GM12878 (cell line): Measurements from ENCODE around the gene RPRD1B. TPM values are rescaled to one million over a fixed set of nuclear protein-coding genes. Genes with fewer than 3 reads are reported as not detected.

Experiments
- ATAC-seq: fragments of 200-7000 bp; cut with Tn5 transposase; 3 replicates; pipeline ENCODE4 v1.9.1; 2020; ENCODE audit warnings: mild to moderate bottlenecking, moderate library complexity
- BruUV-seq: library from RNA; stranded (reverse); fragments of 400-500 nt; replicated peaks from 2 replicates; lab custom pipeline; 2021; lab: Mats Ljungman, UMichigan
- CTCF ChIA-PET: fragments of 300-600 bp; sonication (Branson Sonifier 250); formaldehyde crosslinking; extraction: SDS; loops from one replicate; lab custom pipeline; 2021; ENCODE audit warnings: inconsistent platforms; lab: Yijun Ruan, JAX
- POLR2A ChIA-PET: fragments of 350-600 bp; formaldehyde crosslinking; extraction: SDS; loops from one replicate; lab custom pipeline; 2021; ENCODE audit warnings: inconsistent platforms; lab: Charles Lee
- RAD21 ChIA-PET: fragments of 300-600 bp; sonication (Branson Sonifier 250); formaldehyde crosslinking; loops from one replicate; lab custom pipeline; 2023; ENCODE audit warnings: antibody characterized with exemption; ENCODE audit not compliant: unreplicated experiment; lab: Charles Lee
- SMC1A ChIA-PET: fragments of 300-600 bp; sonication (Branson Sonifier 250); formaldehyde crosslinking; loops from one replicate; lab custom pipeline; 2023; ENCODE audit not compliant: unreplicated experiment, uncharacterized antibody; lab: Charles Lee
- DNase-seq: peaks from one replicate; pipeline ENCODE4 v3.0.0-alpha.2; 2011; ENCODE audit warnings: low read depth, low spot score
- FAIRE-seq: peaks from 3 replicates; lab custom pipeline; 2011; peaks lifted over from hg19 to GRCh38; lab: Jason Lieb, UNC
- H2AFZ ChIP-seq: 2 replicates; pipeline ENCODE4 v1.6.0; 2011; ENCODE audit warnings: low read depth, low read length, control low read depth; ENCODE audit not compliant: control insufficient read depth
- H3K27ac ChIP-seq: 2 replicates; pipeline ENCODE4 v1.5.1; 2011; ENCODE audit warnings: control low read depth; ENCODE audit not compliant: control insufficient read depth, insufficient read depth
- H3K27me3 ChIP-seq, 2 experiments: replicated peaks in 1 of 2; 2 replicates each; pipeline versions ENCODE4 v1.6.0 to v1.6.1; 2011; ENCODE audit warnings: low read length in 1 of 2; ENCODE audit not compliant: control insufficient read depth in 2 of 2, insufficient read depth in 2 of 2
- H3K36me3 ChIP-seq, 2 experiments: 2 replicates each; pipeline ENCODE4 v1.5.1; 2011; ENCODE audit warnings: low read length in 1 of 2; ENCODE audit not compliant: control insufficient read depth in 2 of 2, insufficient read depth in 2 of 2
- H3K4me1 ChIP-seq: 2 replicates; pipeline ENCODE4 v1.6.1; 2011; ENCODE audit warnings: mild to moderate bottlenecking, low read length, moderate library complexity, mixed read lengths; ENCODE audit not compliant: control insufficient read depth, insufficient read depth
- H3K4me2 ChIP-seq: 2 replicates; pipeline ENCODE4 v1.6.0; 2011; ENCODE audit warnings: control low read depth; ENCODE audit not compliant: control insufficient read depth, insufficient read depth
- H3K4me3 ChIP-seq: fragments of 200-600 bp; sonication (generic); 2 replicates; pipeline ENCODE4 v1.5.1; 2016
- H3K79me2 ChIP-seq: 2 replicates; pipeline ENCODE4 v1.6.0; 2011; ENCODE audit warnings: low read length; ENCODE audit not compliant: control insufficient read depth, insufficient read depth
- H3K9ac ChIP-seq: 2 replicates; pipeline ENCODE4 v1.8.0; 2011; ENCODE audit warnings: low read length, control low read depth, mixed read lengths; ENCODE audit not compliant: control insufficient read depth, insufficient read depth
- H3K9me3 ChIP-seq: replicated peaks from 3 replicates; pipeline ENCODE4 v1.5.1; 2011; ENCODE audit warnings: mild to moderate bottlenecking, low read length; ENCODE audit not compliant: control insufficient read depth, insufficient read depth
- H4K20me1 ChIP-seq: 2 replicates; pipeline ENCODE4 v1.6.0; 2011; ENCODE audit not compliant: control insufficient read depth, insufficient read depth
- CHD4 ChIP-seq: fragments of 200-600 bp; sonication (generic); IDR thresholded peaks from 2 replicates; pipeline ENCODE4 v1.6.1; 2016; ENCODE audit warnings: mild to moderate bottlenecking
- EP300 ChIP-seq, 2 experiments: fragments of 150-350 bp in 1 of 2; IDR thresholded peaks; 2 replicates each; pipeline ENCODE4 v1.6.1; 2011 to 2012; ENCODE audit warnings: low read depth in 2 of 2, low read length in 2 of 2, borderline replicate concordance in 1 of 2, improper control_type of control experiment in 1 of 2, inconsistent platforms in 1 of 2; ENCODE audit not compliant: control insufficient read depth in 1 of 2
- KAT2A ChIP-seq: conservative IDR thresholded peaks from 2 replicates; pipeline ENCODE4 v1.6.1; 2011; ENCODE audit warnings: low read depth, low read length; ENCODE audit not compliant: control insufficient read depth
- NBN ChIP-seq: fragments of 450-650 bp; IDR thresholded peaks from 2 replicates; pipeline ENCODE4 v1.6.1; 2016
- NFYB ChIP-seq: IDR thresholded peaks from 2 replicates; pipeline ENCODE4 v1.6.1; 2011; ENCODE audit warnings: low read depth, mild to moderate bottlenecking, low read length, improper control_type of control experiment, moderate library complexity; ENCODE audit not compliant: insufficient read depth
- PAX8 ChIP-seq: fragments of 450-650 bp; IDR thresholded peaks from 2 replicates; pipeline ENCODE4 v1.6.1; 2017; ENCODE audit warnings: mild to moderate bottlenecking, moderate library complexity
- RAD21 ChIP-seq: IDR thresholded peaks from 2 replicates; pipeline ENCODE4 v1.6.1; 2011; ENCODE audit warnings: mild to moderate bottlenecking, low read depth, low read length, moderate library complexity; ENCODE audit not compliant: insufficient read depth
- SMARCA5 ChIP-seq: fragments of 450-650 bp; IDR thresholded peaks from 2 replicates; pipeline ENCODE4 v1.6.1; 2017; ENCODE audit warnings: mild to moderate bottlenecking
- WGBS: methylation state at CpG from one replicate; pipeline ENCODE4 v1.1.6; 2016; ENCODE audit warnings: low lambda C conversion rate; ENCODE audit not compliant: insufficient replicate concordance, insufficient coverage; ENCODE audit errors: missing lambda C conversion rate; 5-methylcytosine and 5-hydroxymethylcytosine counted together
- in situ Hi-C: fragments of 300-500 bp; cut with MboI; formaldehyde crosslinking; loops from 9 replicates; pipeline ENCODE4 v1.14.3; 2018; ENCODE audit warnings: mixed read lengths
- intact Hi-C: fragments of 100-400 bp; cut with micrococcal nuclease; formaldehyde crosslinking; loops from one replicate; pipeline ENCODE4 v1.14.2; 2022; ENCODE audit not compliant: unreplicated experiment
- polyA plus RNA-seq, 11 experiments: library from polyadenylated mRNA; depleted of rRNA in 4 of 11; unstranded in 6 of 11; stranded (reverse) in 5 of 11; fragments of >200 nt; fragmentation: Nextera tagmentation in 4 of 11; fragmentation: Illumina TruSeq in 1 of 11; extraction: Ambion mirVana in 4 of 11; extraction: Trizol in 1 of 11; gene quantifications; 1 replicate in 1 of 11; 2 replicates in 10 of 11; pipeline versions ENCODE4 v1.2.1 to v1.2.3, GENCODE V29; 2011 to 2016; ENCODE audit warnings: inconsistent platforms in 2 of 11, missing spikeins in 2 of 11, low read depth in 1 of 11
- total RNA-seq, 4 experiments: library from RNA; depleted of rRNA in 3 of 4; stranded (reverse); fragments of >200 nt in 3 of 4; fragmentation: Illumina TruSeq in 1 of 4; extraction: Trizol in 1 of 4; gene quantifications; 2 replicates each; pipeline versions ENCODE4 v1.2.1 to v1.2.3, GENCODE V29; 2013 to 2021
- TF ChIP-seq, protein P1 (sequence below): IDR thresholded peaks from 2 replicates; pipeline ENCODE4 v1.6.1; 2011; ENCODE audit warnings: low read depth, low read length, improper control_type of control experiment, borderline replicate concordance
- TF ChIP-seq, protein P2 (sequence below): IDR thresholded peaks from 2 replicates; pipeline ENCODE4 v1.6.1; 2011; ENCODE audit warnings: borderline replicate concordance, low read depth, mild to moderate bottlenecking, moderate library complexity, mixed read lengths, low read length; ENCODE audit not compliant: insufficient read depth; ENCODE audit errors: extremely low read length
- TF ChIP-seq, protein P3 (sequence below): fragments of 450-650 bp; IDR thresholded peaks from 2 replicates; pipeline ENCODE4 v1.6.1; 2017; ENCODE audit warnings: mild to moderate bottlenecking, low read depth, inconsistent platforms; ENCODE audit not compliant: poor library complexity, severe bottlenecking
- TF ChIP-seq, protein P4 (sequence below): fragments of 450-650 bp; IDR thresholded peaks from 2 replicates; pipeline ENCODE4 v1.6.1; 2017; ENCODE audit warnings: low read depth, mild to moderate bottlenecking, moderate library complexity

RPRD1B gene
- total and polyA plus RNA-seq, 10 of the 15 experiments (the other 5 are each of a cell fraction or from before 2014, with no cell fraction given): 5.2 to 40.2 (median 30.0) TPM

DNA sequence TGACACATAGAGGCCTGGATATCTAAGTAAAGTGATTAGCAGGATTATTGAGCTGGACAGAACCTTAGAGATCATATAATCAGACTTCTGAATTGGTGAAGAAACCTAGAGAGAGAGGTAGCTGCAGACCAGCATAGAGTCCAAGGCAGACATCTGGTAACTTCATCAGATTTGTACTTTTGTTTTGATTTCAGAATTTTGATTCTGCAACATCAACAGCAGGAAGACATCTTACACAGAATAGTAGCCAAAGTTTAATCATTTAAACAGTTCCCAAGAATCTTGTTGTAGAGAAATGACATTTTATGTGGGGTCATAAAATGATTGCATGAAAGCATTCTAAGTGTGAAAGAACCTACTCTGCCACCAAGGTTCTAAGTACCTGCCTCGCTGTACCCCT lies 39.4 kb downstream of the RPRD1B start (continued):
- TF ChIP-seq SMARCA5 (no peak), KAT2A (no peak), CHD4 (no peak), RAD21 (no peak), NFYB (no peak)

DNA sequence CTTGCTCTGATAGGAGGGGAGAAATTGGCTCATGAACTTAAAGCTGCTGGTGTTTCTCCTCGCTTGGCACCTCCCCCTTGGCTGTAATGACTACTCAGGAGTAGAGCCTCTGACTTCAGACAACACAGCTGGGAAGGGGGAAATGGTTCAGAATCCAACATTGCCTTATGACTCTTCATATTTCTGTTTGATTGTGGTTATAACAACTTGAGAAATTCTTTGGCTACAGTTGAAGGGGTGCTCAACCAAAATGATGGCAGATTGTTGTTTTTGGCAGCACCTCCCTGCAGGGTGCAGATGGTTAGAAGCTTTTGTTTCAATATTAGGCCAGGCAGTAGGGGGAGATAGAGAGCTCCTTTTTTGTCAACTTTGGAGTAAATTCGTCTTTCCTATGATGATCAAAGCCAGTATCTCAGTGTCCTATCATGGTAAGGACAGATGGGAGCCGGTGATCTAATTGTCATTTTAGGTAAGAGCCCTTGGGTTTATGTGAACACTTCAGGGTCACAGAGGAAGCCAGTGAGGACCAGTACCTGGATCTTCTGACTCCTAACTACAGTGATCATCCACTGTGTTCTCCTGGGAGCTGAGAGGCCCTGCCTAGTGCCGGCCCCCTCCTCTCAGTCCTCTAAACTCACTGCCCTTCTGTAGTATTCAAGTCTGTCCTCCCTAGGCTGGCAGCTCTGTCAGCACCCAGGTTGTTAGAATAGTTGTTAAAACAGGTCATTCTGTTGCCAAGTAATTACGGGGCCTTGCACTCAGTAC lies 39.9 kb downstream of the RPRD1B start:
- Histone ChIP-seq H4K20me1 (no peaks in the 10 kb centered on the region), H2AFZ (no peak overlapping the region), H3K27me3 (no peaks in the 10 kb centered on the region), H3K9ac (no peak overlapping the region), H3K36me3 (peaks cover 16 to 22% of the 10 kb centered on the region in 2 experiments), H3K79me2 (no peaks in the 10 kb centered on the region; the same call in none of the 2 replicates), H3K4me3 (no peak overlapping the region), H3K9me3 (no peaks in the 10 kb centered on the region; the same call in 1 of the 3 replicates), H3K27ac (no peak overlapping the region), H3K4me1 (peaks cover 13% of the 10 kb centered on the region), H3K4me2 (no peak overlapping the region)
- DNase-seq (no peak), ATAC-seq (peak; percentile 92), FAIRE-seq (peak; percentile 61)
- 17% methylated on average over 5 of the region's 5 CpGs for WGBS
- ChIA-PET RAD21 (interaction anchor here (0.7 to 6.1 kb wide), 27 partner anchors 8 to 147 kb away, joined by 3 to 88 read pairs (median 5); partner anchors contain the start of genes RPRD1B, TGM2 and TTI1), SMC1A (interaction anchor here (0.7 to 12.3 kb wide), 27 partner anchors 9 to 267 kb away, joined by 3 to 166 read pairs (median 6); partner anchors contain the start of gene TGM2), POLR2A (interaction anchor here (0.7 to 1.3 kb wide), 7 partner anchors 8 to 93 kb away, joined by 3 to 7 read pairs (median 3); no protein-coding TSS in a partner anchor), CTCF (interaction anchor here (0.6 to 12.1 kb wide), 43 partner anchors 15 to 510 kb away, joined by 3 to 260 read pairs (median 4); partner anchors contain the start of genes TGM2 and TTI1)
- in situ Hi-C loops (loop anchor here (25.0 kb wide), 1 partner anchor 89 kb away; the partner anchor contains the start of gene TGM2), intact Hi-C loops (loop anchor here (1.0 kb wide), 2 partner anchors 92 to 148 kb away; partner anchors contain the start of gene TGM2)
- BruUV-seq: no TSS peak
- no peak for TF ChIP-seq NBN
- TF ChIP-seq PAX8: no peak
- TF ChIP-seq, protein P1, sequence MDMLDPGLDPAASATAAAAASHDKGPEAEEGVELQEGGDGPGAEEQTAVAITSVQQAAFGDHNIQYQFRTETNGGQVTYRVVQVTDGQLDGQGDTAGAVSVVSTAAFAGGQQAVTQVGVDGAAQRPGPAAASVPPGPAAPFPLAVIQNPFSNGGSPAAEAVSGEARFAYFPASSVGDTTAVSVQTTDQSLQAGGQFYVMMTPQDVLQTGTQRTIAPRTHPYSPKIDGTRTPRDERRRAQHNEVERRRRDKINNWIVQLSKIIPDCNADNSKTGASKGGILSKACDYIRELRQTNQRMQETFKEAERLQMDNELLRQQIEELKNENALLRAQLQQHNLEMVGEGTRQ: no peak
- TF ChIP-seq, protein P2, sequence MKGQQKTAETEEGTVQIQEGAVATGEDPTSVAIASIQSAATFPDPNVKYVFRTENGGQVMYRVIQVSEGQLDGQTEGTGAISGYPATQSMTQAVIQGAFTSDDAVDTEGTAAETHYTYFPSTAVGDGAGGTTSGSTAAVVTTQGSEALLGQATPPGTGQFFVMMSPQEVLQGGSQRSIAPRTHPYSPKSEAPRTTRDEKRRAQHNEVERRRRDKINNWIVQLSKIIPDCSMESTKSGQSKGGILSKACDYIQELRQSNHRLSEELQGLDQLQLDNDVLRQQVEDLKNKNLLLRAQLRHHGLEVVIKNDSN: no peak
- TF ChIP-seq NFYB: no peak
- TF ChIP-seq EP300 (IDR thresholded peaks at IDR 0.05; ENCODE audit: borderline replicate concordance in 1 of 2, control insufficient read depth in 1 of 2, low read depth in 2 of 2, low read length in 2 of 2): no peak
- TF ChIP-seq, protein P3, sequence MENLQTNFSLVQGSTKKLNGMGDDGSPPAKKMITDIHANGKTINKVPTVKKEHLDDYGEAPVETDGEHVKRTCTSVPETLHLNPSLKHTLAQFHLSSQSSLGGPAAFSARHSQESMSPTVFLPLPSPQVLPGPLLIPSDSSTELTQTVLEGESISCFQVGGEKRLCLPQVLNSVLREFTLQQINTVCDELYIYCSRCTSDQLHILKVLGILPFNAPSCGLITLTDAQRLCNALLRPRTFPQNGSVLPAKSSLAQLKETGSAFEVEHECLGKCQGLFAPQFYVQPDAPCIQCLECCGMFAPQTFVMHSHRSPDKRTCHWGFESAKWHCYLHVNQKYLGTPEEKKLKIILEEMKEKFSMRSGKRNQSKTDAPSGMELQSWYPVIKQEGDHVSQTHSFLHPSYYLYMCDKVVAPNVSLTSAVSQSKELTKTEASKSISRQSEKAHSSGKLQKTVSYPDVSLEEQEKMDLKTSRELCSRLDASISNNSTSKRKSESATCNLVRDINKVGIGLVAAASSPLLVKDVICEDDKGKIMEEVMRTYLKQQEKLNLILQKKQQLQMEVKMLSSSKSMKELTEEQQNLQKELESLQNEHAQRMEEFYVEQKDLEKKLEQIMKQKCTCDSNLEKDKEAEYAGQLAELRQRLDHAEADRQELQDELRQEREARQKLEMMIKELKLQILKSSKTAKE: no peak
- TF ChIP-seq, protein P4, sequence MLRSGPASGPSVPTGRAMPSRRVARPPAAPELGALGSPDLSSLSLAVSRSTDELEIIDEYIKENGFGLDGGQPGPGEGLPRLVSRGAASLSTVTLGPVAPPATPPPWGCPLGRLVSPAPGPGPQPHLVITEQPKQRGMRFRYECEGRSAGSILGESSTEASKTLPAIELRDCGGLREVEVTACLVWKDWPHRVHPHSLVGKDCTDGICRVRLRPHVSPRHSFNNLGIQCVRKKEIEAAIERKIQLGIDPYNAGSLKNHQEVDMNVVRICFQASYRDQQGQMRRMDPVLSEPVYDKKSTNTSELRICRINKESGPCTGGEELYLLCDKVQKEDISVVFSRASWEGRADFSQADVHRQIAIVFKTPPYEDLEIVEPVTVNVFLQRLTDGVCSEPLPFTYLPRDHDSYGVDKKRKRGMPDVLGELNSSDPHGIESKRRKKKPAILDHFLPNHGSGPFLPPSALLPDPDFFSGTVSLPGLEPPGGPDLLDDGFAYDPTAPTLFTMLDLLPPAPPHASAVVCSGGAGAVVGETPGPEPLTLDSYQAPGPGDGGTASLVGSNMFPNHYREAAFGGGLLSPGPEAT: no peak
